RKO (cell line): Measurements from ENCODE around the gene ITGBL1.

ENCODE experiments used
- DNase-seq: peaks from one replicate; pipeline ENCODE4 v3.0.0-alpha.2; 2016; ENCODE audit warnings: low spot score

Gene ITGBL1

GRCh38 chr13:101565317-101565716, 112.8 kb downstream of the ITGBL1 start:
- DNase-seq = no peak

GRCh38 chr13:101567841-101568240, 115.4 kb downstream of the ITGBL1 start:
- DNase-seq = no peak

DNA sequence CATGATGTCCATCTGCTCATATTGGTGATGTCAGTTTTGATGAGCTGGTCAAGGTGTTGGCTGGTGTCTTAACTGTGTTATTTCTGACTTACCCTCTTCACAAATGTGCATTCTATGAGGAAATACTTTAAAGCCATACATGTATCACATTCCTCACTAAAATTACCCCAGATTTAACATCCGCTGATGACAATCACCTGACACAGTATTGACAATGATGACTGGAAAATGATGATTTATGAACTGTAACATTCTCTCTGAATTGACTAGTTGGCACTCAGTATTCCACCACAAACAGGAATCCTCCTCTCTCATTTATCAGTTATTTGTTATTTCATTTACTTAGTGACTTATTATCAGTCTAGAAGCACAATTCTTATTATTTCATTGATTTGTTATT, 117.3 kb downstream of the ITGBL1 start:
- no peak for DNase-seq

- no peak for DNase-seq
These were observed 117.9 kb downstream of the ITGBL1 start for GRCh38 chr13:101570410-101570809.

GRCh38 chr13:101572456-101572855, 120.0 kb downstream of the ITGBL1 start:
- no peak for DNase-seq

DNA sequence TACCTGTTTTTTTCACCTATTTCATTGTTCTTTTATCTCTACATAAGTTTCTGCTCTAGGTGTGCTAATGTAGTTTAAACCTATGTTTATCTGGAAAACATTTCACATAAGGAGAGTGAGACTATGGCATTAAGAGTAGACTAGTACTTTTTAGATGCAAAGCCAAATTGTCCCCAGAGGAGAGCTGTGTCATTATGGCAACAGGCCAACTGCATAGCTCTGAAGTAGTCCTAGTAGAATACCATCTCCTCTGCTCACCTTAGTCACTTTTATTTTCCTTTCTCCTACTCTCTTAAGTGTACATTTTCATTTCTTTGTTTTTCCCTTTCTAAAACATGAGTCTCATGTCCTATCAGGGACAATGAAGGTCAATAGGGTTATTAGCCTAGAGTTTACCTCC, 123.1 kb downstream of the ITGBL1 start:
- DNase-seq = no peak

DNA sequence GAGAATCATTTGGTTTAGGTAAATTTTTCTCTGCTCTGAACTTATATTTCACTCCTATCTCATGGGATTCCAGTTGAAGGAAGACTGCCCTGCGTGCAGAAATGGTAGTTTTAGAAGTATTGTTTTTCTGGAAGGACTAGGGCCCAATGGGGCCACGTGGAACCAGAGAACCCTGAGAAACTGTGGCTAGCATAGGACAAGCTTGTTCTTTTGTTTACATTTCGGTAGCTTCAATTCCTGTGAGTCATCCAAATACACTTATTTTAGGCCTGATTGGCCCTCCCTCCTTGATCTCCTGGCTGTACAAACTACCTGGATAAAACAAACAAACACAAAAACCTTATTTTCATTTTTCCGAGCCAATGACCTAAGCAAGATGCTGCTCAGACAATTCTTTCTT, 124.0 kb downstream of the ITGBL1 start:
- no peak for DNase-seq

DNA sequence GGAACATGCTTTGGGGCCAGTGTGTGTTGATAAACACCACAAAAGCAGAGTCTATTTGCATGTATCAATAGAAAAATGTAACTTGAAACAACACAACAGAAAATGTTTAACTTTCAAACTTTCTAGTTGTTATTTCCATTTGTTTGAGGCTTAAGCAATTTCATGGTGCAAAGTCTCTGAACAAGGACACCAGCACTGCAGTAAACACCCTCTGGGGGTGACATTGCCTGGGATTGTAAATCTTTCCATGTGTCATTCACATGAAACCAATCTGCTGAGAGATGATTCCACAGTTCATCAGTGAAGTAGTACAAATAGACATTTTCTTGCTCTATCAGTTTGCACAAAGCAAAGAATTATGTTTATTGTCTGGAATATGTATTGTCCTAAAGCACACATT, 124.5 kb downstream of the ITGBL1 start:
- no peak for DNase-seq

- no peak for DNase-seq
These were observed 126.9 kb downstream of the ITGBL1 start for GRCh38 chr13:101579281-101579802.

- DNase-seq = no peak
These were observed 131.9 kb downstream of the ITGBL1 start for GRCh38 chr13:101584331-101584730.

GRCh38 chr13:101590479-101590878, 138.0 kb downstream of the ITGBL1 start:
- DNase-seq = no peak

GRCh38 chr13:101594936-101595335, 142.5 kb downstream of the ITGBL1 start:
- no peak for DNase-seq

DNA sequence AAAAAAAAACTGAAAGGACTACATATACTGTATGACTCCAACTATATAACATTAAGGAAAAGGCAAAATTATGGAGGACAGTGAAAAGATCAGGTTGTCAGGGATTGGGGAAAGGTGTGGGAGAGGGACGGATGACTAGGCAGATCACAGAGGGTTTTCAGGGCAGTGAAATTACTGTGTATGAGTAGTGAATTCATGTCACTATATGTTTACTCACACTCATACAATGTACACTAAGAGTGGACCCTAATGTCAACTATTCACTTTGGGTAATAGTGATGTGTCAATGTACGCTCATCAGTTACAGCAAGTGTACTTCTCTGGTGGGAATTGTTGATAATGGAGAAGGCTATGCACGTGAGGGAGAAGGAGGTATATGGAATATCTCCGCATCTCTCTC, 144.3 kb downstream of the ITGBL1 start:
- no peak for DNase-seq

- no peak for DNase-seq
These were observed 159.3 kb downstream of the ITGBL1 start for GRCh38 chr13:101611491-101612475.

DNA sequence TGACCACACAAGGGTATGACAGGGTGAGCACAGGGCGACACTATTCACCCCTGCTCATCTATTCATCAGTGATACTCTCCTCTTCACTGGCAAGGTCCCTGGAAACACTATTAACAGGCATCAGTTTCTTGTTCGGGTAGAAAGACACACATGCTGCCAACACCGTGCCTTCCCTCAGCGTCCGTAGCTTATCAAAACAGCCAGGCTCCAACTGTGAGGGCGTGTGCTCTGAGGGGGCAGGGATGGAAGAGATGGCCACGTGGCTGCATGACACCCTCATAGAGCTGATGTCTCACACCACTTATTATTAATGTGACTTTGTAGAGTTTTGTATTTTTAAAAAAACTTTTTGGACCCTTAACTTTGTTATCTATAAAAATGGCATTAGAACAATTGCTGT, 160.3 kb downstream of the ITGBL1 start:
- no peak for DNase-seq

DNA sequence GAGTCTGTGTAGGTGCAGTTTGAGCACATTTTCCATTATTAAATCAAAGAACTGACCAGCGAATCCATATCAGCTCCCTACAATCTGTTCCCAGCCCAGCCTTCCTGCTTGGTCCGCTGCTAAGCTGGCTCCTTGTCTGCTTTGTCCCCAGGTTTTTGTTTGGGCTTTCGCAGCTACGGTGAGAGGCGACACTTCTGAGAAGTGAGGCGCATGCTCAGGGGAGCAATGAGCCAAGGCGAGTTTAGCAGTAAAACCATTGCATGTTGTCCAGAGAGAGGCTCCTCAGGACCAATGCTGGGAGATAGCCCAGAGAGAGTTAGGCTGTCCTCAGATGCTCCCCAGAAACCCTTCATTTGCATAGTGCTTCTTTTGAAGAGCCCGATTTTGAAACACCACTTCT, 162.0 kb downstream of the ITGBL1 start:
- DNase-seq = no peak

DNA sequence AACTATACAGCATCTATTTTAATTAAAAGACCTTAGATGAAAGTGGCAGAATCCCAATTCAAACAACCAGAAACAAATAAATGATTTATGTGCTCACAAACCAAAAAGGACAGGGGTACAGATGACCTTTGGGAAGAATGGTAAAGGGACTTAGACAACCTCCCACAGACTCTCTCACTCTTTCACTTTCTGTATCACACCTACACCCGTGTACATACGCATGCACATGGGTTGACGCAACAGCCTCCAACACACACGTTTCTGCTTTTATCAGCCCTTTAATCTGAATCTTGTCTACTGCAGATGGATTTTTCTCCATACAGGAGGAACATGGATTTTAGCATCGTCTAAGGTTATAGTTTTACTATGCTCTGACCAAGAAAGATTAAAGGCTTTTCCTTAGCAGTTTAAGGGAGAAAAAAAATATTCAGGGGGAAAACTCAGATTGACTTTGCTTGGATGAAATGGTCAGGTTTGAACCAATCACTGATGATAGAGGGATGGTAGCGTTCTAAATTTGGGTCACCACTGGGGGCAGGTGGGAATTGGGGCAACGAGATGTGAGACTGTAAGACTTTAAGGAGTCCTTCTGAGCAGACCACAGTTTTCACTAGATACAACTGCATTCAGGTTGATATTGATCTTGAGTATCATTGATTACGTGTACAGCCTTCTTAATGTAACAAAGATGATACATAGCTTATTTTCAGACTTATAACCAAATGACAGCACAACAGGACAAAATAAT, 166.1 kb downstream of the ITGBL1 start:
- DNase-seq = no peak

DNA sequence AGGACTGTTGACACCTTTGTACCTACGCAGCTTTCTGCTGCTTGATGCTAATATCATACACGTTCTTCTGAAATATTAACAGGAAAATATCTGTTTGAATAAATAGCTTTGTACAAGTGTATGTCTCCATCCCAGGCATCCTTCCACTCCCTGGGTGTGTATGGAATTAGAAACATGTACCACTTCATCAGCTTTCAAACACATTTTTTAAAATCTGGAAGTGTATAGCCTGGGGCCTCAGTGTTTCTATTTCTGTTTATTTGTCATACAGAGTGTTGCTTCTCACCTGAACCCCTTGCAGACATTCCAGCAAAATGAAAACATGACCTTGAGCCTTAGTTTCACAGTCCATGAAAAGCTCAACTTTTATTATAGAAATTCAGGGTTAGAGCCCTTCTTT, 168.6 kb downstream of the ITGBL1 start:
- no peak for DNase-seq

DNA sequence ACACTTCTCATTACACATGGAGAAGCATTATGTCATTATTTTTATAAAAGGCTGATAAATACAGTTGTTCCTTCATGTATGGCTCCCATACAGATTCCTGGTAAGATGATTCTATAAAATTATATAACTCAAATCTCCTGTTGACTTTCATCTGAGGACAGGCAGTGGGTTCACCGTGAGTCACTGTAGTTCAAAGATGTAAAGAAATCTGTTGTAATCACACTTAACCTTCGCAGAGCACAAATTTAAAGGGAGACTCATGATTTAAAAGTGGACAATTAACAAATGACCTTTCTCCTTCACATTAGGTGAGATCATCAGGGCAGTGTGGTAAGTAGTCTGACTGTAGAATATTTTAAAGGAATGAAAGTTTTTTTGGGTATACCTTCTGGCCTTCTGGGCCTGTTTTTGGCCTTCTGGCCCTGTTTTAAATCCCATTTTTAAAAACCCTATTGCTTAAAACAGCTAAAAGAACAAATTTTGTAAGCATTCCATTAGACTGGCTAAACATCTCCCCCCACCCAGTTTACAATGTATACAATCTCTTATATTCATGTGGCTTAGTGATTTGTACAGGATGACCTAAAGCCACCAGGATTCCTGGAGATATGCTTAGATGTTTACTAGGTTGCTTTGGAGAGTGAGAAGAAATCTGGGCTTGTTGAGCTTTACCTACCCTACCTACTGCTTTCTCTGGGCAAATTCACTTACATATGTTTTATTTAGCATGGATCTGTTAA, 171.2 kb downstream of the ITGBL1 start:
- peak; percentile 11 for DNase-seq

DNA sequence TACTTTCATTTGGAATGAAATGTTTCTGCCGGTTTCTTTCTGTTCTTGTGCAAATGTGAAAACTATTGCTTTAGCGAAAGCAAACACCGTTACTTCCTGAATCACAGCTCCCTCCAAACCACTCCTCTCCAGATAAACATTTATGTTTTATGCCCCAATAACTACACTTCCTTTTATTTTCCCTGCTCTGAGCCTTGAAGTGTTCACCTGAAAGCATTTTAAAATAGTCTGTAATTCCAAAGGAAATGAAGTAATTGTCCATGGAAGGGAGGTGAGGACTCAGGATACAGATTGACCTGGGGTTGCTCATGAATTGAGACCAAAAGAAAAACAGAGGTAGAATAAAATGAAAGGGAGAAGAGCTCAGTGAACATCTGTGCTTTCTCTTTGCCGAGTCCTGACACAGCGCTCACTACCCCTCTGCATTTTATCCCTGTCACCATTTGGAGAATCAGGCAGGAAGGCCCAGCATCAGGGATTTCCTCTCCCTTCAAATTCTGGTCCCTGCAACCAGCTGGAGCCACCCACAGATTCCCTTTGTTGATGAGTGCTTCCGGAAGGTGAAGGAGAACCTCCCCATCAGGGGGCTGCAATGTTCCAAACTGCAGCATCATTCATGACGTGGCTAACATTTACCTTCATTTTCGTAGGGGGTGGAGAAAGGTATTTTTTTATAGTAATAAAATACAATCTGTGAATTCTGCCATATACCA, 171.9 kb downstream of the ITGBL1 start:
- no peak for DNase-seq

DNA sequence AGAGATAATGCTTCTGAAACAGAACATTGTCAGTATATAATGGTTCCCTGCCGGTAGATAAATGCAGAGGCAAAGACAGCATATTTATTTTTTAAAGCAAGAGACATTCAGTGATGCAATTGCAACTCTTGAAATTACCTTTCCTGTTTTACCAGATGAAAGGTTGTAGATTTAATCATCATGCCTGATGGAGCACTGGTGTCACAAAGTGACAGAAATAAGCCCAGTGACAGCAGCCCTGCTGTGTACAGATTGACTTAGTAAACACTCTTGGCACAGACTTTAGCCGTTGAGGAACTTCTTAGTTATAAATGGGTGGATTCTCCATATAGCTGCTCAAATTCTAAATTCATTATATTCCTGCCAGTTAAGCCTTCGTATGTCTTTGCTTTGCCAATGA, 172.5 kb downstream of the ITGBL1 start:
- DNase-seq = no peak
